K562 (cell line): ENCODE measurements around the gene BPIFB2. TPM values are rescaled to one million over a fixed set of nuclear protein-coding genes. Genes with fewer than 3 reads are reported as not detected.

ENCODE experiments used
- ATAC-seq: fragments of 200-7000 bp; cut with Tn5 transposase; 3 replicates; pipeline ENCODE4 v1.9.1; 2020; ENCODE audit warnings: moderate library complexity
- BruUV-seq: library from RNA; stranded (reverse); fragments of 400-500 nt; replicated peaks from 2 replicates; lab custom pipeline; 2021; lab: Mats Ljungman, UMichigan
- CTCF ChIA-PET: fragments of 300-600 bp; formaldehyde crosslinking; extraction: SDS; loops from one replicate; lab custom pipeline; 2021; ENCODE audit warnings: low intra/inter-chr PET ratio; lab: Yijun Ruan, JAX
- POLR2A ChIA-PET: fragments of 300-600, 350-650 bp; sonication (Branson Sonifier 250); formaldehyde crosslinking; extraction: SDS; loops from one replicate; lab custom pipeline; 2021; ENCODE audit warnings: antibody characterized with exemption, inconsistent platforms; lab: Yijun Ruan, JAX
- DNase-seq, 4 experiments: peaks; one replicate each; pipeline versions ENCODE4 v3.0.0 to v3.0.0-alpha.2; 2011 to 2018; ENCODE audit warnings: low spot score in 3 of 4, mixed read lengths in 3 of 4; ENCODE audit errors: extremely low read depth in 1 of 4
- FAIRE-seq: peaks from 2 replicates; lab custom pipeline; 2011; peaks lifted over from hg19 to GRCh38; lab: Jason Lieb, UNC
- H2AFZ ChIP-seq: 2 replicates; pipeline ENCODE4 v1.6.0; 2011; ENCODE audit warnings: low read depth, low read length, control low read depth, inconsistent platforms
- H3K27ac ChIP-seq: fragments of 200-600 bp; 3 replicates; pipeline ENCODE4 v1.8.0; 2011; ENCODE audit warnings: low read depth, mild to moderate bottlenecking, control low read depth, inconsistent platforms, low read length, moderate library complexity, mixed read lengths; ENCODE audit errors: extremely low read depth
- H3K27me3 ChIP-seq, 2 experiments: fragments of 300-600 bp in 1 of 2; 2 replicates in 1 of 2; 3 replicates in 1 of 2; pipeline versions ENCODE4 v1.6.0 to v1.8.0; 2011; ENCODE audit warnings: inconsistent platforms in 2 of 2, low read length in 2 of 2, mild to moderate bottlenecking in 1 of 2, mixed read lengths in 1 of 2, moderate library complexity in 1 of 2; ENCODE audit not compliant: control insufficient read depth in 2 of 2, insufficient read depth in 2 of 2
- H3K36me3 ChIP-seq: fragments of 300-600 bp; 3 replicates; pipeline ENCODE4 v1.8.0; 2011; ENCODE audit warnings: mild to moderate bottlenecking, low read length, inconsistent platforms; ENCODE audit not compliant: control insufficient read depth, insufficient read depth
- H3K4me1 ChIP-seq, 2 experiments: fragments of 200-600 bp in 1 of 2; replicated peaks in 1 of 2; 2 replicates in 1 of 2; 3 replicates in 1 of 2; pipeline versions ENCODE4 v1.5.1 to v1.8.0; 2011; ENCODE audit warnings: inconsistent platforms in 2 of 2, low read length in 2 of 2, mild to moderate bottlenecking in 1 of 2, mixed read lengths in 1 of 2, moderate library complexity in 1 of 2; ENCODE audit not compliant: control insufficient read depth in 2 of 2, insufficient read depth in 2 of 2
- H3K4me2 ChIP-seq: 2 replicates; pipeline ENCODE4 v1.6.1; 2011; ENCODE audit warnings: low read length, control low read depth, inconsistent platforms, mixed read lengths; ENCODE audit not compliant: insufficient read depth
- H3K4me3 ChIP-seq: fragments of 200-600 bp; sonication (generic), shearing (Covaris generic); 2 replicates; pipeline ENCODE4 v1.5.1; 2016; ENCODE audit warnings: control low read depth, inconsistent platforms
- H3K79me2 ChIP-seq: fragments of 200-600 bp; 3 replicates; pipeline ENCODE4 v1.8.0; 2011; ENCODE audit warnings: low read length, inconsistent platforms; ENCODE audit not compliant: control insufficient read depth, insufficient read depth
- H3K9ac ChIP-seq, 2 experiments: 2 replicates each; pipeline versions ENCODE4 v1.6.0 to v1.6.1; 2011; ENCODE audit warnings: low read depth in 2 of 2, low read length in 2 of 2, control low read depth in 1 of 2, inconsistent platforms in 1 of 2, mild to moderate bottlenecking in 1 of 2, mixed read lengths in 1 of 2; ENCODE audit not compliant: insufficient read depth in 1 of 2
- H3K9me1 ChIP-seq: one replicate; pipeline ENCODE4 v1.6.0; 2011; ENCODE audit warnings: inconsistent platforms, mild to moderate bottlenecking, low read length, moderate library complexity; ENCODE audit not compliant: control insufficient read depth, insufficient read depth
- H3K9me3 ChIP-seq: replicated peaks from 2 replicates; pipeline ENCODE4 v1.5.1; 2011; ENCODE audit warnings: low read depth, low read length, inconsistent platforms; ENCODE audit not compliant: control insufficient read depth, insufficient read depth
- H4K20me1 ChIP-seq: replicated peaks from 2 replicates; pipeline ENCODE4 v1.6.1; 2011; ENCODE audit warnings: low read length, inconsistent platforms, mixed read lengths; ENCODE audit not compliant: control insufficient read depth, insufficient read depth
- BCL6 ChIP-seq: fragments of 250-450 bp; sonication (Bioruptor Pico); IDR thresholded peaks from 2 replicates; pipeline ENCODE4 v1.4.0; 2020
- ETV1 ChIP-seq: fragments of 450-650 bp; conservative IDR thresholded peaks from 2 replicates; pipeline ENCODE4 v1.6.1; 2016; ENCODE audit warnings: missing genetic modification characterization, control low read depth, low read depth, missing compliant biosample characterization
- GTF2F1 ChIP-seq: IDR thresholded peaks from 2 replicates; pipeline ENCODE4 v1.6.1; 2011; ENCODE audit warnings: low read depth, low read length, improper control_type of control experiment
- HOXB6 ChIP-seq: fragments of 250-450 bp; sonication (Bioruptor Pico); IDR thresholded peaks from 2 replicates; pipeline ENCODE4 v1.5.1; 2022; ENCODE audit warnings: mild to moderate bottlenecking, borderline replicate concordance
- JUND ChIP-seq, 2 experiments: IDR thresholded peaks; 2 replicates in 1 of 2; 3 replicates in 1 of 2; pipeline ENCODE4 v1.6.1; 2011; ENCODE audit warnings: borderline replicate concordance in 2 of 2, low read depth in 2 of 2, low read length in 2 of 2, improper control_type of control experiment in 1 of 2, missing biosample characterization in 1 of 2, missing genetic modification characterization in 1 of 2, missing genetic modification reagents in 1 of 2
- KLF16 ChIP-seq: IDR thresholded peaks from 2 replicates; pipeline ENCODE4 v1.6.1; 2016; ENCODE audit warnings: antibody characterized with exemption
- MAFK ChIP-seq: IDR thresholded peaks from 2 replicates; pipeline ENCODE4 v1.6.1; 2011; ENCODE audit warnings: low read length, improper control_type of control experiment
- MTA3 ChIP-seq: fragments of 450-650 bp; formaldehyde crosslinking; IDR thresholded peaks from 2 replicates; pipeline ENCODE4 v1.6.1; 2017; ENCODE audit warnings: mild to moderate bottlenecking, borderline replicate concordance
- NR3C1 ChIP-seq: sonication (generic); formaldehyde crosslinking; IDR thresholded peaks from 2 replicates; pipeline ENCODE4 v1.8.1; 2022; ENCODE audit warnings: missing genetic modification reagents
- PML ChIP-seq: IDR thresholded peaks from 2 replicates; pipeline ENCODE4 v1.6.1; 2012; ENCODE audit warnings: low read length, inconsistent platforms
- SRSF3 ChIP-seq: fragments of 200-400 bp; formaldehyde crosslinking; IDR thresholded peaks from 2 replicates; pipeline ENCODE4 v1.6.1; 2016; ENCODE audit warnings: mild to moderate bottlenecking, low read length, moderate library complexity; ENCODE audit not compliant: insufficient read depth
- TCFL5 ChIP-seq: fragments of 250-450 bp; sonication (Bioruptor Pico); conservative IDR thresholded peaks from 2 replicates; pipeline ENCODE4 v1.6.1; 2021; ENCODE audit warnings: mild to moderate bottlenecking, moderate library complexity, matching md5 sums
- ZNF121 ChIP-seq: sonication (generic); formaldehyde crosslinking; conservative IDR thresholded peaks from 2 replicates; pipeline ENCODE4 v1.8.0; 2022; ENCODE audit warnings: missing genetic modification reagents
- ZNF408 ChIP-seq: fragments of 250-450 bp; sonication (Bioruptor Pico); IDR thresholded peaks from 2 replicates; pipeline ENCODE4 v1.4.0; 2020; ENCODE audit warnings: low read depth, mild to moderate bottlenecking, moderate library complexity
- ZNF561 ChIP-seq: fragments of 450-650 bp; formaldehyde crosslinking; conservative IDR thresholded peaks from 2 replicates; pipeline ENCODE4 v1.4.0; 2020; ENCODE audit warnings: mild to moderate bottlenecking, moderate library complexity
- ZNF76 ChIP-seq: fragments of 250-450 bp; sonication (Bioruptor Pico); IDR thresholded peaks from 2 replicates; pipeline ENCODE4 v1.4.0; 2020; ENCODE audit warnings: mild to moderate bottlenecking, moderate library complexity, borderline replicate concordance
- ZNF79 ChIP-seq: fragments of 250-450 bp; sonication (Bioruptor Pico); IDR thresholded peaks from 2 replicates; pipeline ENCODE4 v1.4.0; 2020; ENCODE audit warnings: low read depth, mild to moderate bottlenecking, moderate library complexity
- WGBS: fragments of 100-300 bp; shearing (Covaris generic); methylation state at CpG from one replicate; pipeline ENCODE4 v1.1.6; 2016; ENCODE audit warnings: low coverage, mixed read lengths; ENCODE audit not compliant: insufficient coverage; ENCODE audit errors: missing lambda C conversion rate; 5-methylcytosine and 5-hydroxymethylcytosine counted together
- in situ Hi-C: fragments of 300-500 bp; cut with MboI; formaldehyde crosslinking; loops from 4 replicates; pipeline ENCODE4 v1.15.0; 2018; ENCODE audit warnings: inconsistent platforms, mixed read lengths
- intact Hi-C: fragments of 100-400 bp; cut with micrococcal nuclease; formaldehyde crosslinking; loops from 2 replicates; pipeline ENCODE4 v1.14.2; 2022
- polyA plus RNA-seq, 8 experiments: library from polyadenylated mRNA; depleted of rRNA in 4 of 8; stranded (reverse) in 5 of 8; unstranded in 3 of 8; fragments of >200 nt; fragmentation: Nextera tagmentation in 2 of 8; fragmentation: Illumina TruSeq in 1 of 8; extraction: Ambion mirVana in 2 of 8; extraction: Trizol in 1 of 8; gene quantifications; 2 replicates each; pipeline versions ENCODE4 v1.2.1 to v1.2.3, GENCODE V29; 2011 to 2014; ENCODE audit warnings: inconsistent platforms in 1 of 8, missing spikeins in 1 of 8
- total RNA-seq, 7 experiments: library from RNA; depleted of rRNA in 6 of 7; stranded (reverse); fragments of >200 nt in 6 of 7; fragmentation: Illumina TruSeq in 2 of 7; extraction: Trizol in 2 of 7; gene quantifications; 2 replicates each; pipeline versions ENCODE4 v1.2.1 to v1.2.3, GENCODE V29; 2011 to 2021; ENCODE audit warnings: low replicate concordance in 1 of 7
- TF ChIP-seq, protein P1 (sequence below): IDR thresholded peaks from 2 replicates; pipeline ENCODE4 v1.6.1; 2014; ENCODE audit warnings: antibody characterized with exemption

BPIFB2 gene
- total and polyA plus RNA-seq, 9 of the 15 experiments (the other 6 are each of a cell fraction or from before 2014, with no cell fraction given), result not detected

DNA sequence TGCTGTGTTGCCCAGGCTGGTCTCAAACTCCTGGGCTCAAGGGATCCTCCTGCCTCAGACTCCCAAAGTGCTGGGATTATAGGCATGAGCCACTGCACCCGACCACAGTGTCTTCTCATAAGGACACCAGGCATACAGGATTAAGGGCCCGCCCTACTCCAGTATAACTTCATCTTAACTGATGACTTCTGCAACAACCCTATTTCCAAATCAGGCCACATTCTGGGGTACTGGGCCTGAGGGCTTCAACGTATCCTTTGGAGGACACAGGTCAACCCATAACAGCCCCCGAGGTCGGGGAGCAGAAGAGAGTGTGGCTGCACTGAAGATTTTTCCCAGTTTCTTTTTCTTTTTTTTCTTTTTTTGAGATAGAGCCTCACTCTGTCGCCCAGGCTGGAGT lies 42.9 kb upstream of the BPIFB2 start:
- H3K9ac ChIP-seq, result no peak overlapping the region
- in situ Hi-C loops, result no loop called here
- ChIA-PET CTCF (no interaction called here), POLR2A (no interaction called here)
- no peaks in the 10 kb centered on the region for H3K79me2 ChIP-seq
- DNase-seq, result no peak
- peaks cover 36 to 78% of the 10 kb centered on the region in 2 experiments for H3K27me3 ChIP-seq
- TF ChIP-seq, protein P1, sequence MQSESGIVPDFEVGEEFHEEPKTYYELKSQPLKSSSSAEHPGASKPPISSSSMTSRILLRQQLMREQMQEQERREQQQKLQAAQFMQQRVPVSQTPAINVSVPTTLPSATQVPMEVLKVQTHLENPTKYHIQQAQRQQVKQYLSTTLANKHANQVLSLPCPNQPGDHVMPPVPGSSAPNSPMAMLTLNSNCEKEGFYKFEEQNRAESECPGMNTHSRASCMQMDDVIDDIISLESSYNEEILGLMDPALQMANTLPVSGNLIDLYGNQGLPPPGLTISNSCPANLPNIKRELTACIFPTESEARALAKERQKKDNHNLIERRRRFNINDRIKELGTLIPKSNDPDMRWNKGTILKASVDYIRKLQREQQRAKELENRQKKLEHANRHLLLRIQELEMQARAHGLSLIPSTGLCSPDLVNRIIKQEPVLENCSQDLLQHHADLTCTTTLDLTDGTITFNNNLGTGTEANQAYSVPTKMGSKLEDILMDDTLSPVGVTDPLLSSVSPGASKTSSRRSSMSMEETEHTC, result no peak
- TF ChIP-seq JUND (IDR thresholded peaks at IDR 0.05; ENCODE audit: borderline replicate concordance, low read depth, low read length), result no peak
- TF ChIP-seq JUND (tag; IDR thresholded peaks at IDR 0.05; ENCODE audit: borderline replicate concordance, low read depth, low read length), result no peak
- no peak for TF ChIP-seq ZNF79 (CRISPR knock-in tag)
- TF ChIP-seq HOXB6 (CRISPR knock-in tag), result no peak
- no peak for TF ChIP-seq ETV1
- no peak for TF ChIP-seq ZNF561 (CRISPR knock-in tag)
- no peak for TF ChIP-seq ZNF121 (CRISPR knock-in tag)
- TF ChIP-seq GTF2F1, result no peak
- no peak for TF ChIP-seq KLF16
- TF ChIP-seq NR3C1 (CRISPR knock-in tag), result no peak
- no peak for TF ChIP-seq ZNF408 (CRISPR knock-in tag)
- TF ChIP-seq TCFL5 (CRISPR knock-in tag), result no peak
- TF ChIP-seq PML, result no peak
- TF ChIP-seq BCL6, result no peak
- TF ChIP-seq ZNF76 (CRISPR knock-in tag), result no peak
- no peak for TF ChIP-seq SRSF3
- TF ChIP-seq MAFK, result no peak
- TF ChIP-seq MTA3, result no peak
- TF ChIP-seq, all 486 proteins: peak for 0
- intact Hi-C loops, result no loop called here
- no peak for FAIRE-seq
- WGBS, result 2% methylated on average over 6 of the region's 6 CpGs
- no TSS peak for BruUV-seq
- Histone ChIP-seq H4K20me1 (peaks cover 4% of the 10 kb centered on the region; the same call in 1 of the 2 replicates), H2AFZ (no peak overlapping the region), H3K4me3 (no peak overlapping the region), H3K36me3 (no peaks in the 10 kb centered on the region), H3K4me1 (peaks cover 0 to 7% of the 10 kb centered on the region in 2 experiments; a peak in 2 of 5 replicates), H3K9me3 (no peaks in the 10 kb centered on the region), H3K9me1 (no peaks in the 10 kb centered on the region), H3K27ac (no peak overlapping the region), H3K4me2 (no peak overlapping the region)
- no peak for ATAC-seq
